Colonic mucosa (tissue), 4 donors: ENCODE data around the gene B4GALT6. TPM values are rescaled to one million over a fixed set of nuclear protein-coding genes. Genes with fewer than 3 reads are reported as not detected.

ENCODE experiments used
- DNase-seq: peaks from one replicate; pipeline ENCODE4 v3.0.0-alpha.2; 2020
- H3K27ac ChIP-seq: fragments of 200-600 bp; one replicate; pipeline ENCODE4 v1.8.0; 2021
- H3K27me3 ChIP-seq: fragments of 200-600 bp; one replicate; pipeline ENCODE4 v1.8.0; 2021
- H3K36me3 ChIP-seq: fragments of 200-600 bp; one replicate; pipeline ENCODE4 v1.8.0; 2021
- H3K4me1 ChIP-seq: fragments of 200-600 bp; one replicate; pipeline ENCODE4 v1.8.0; 2021; ENCODE audit warnings: mild to moderate bottlenecking
- H3K4me3 ChIP-seq: fragments of 200-600 bp; one replicate; pipeline ENCODE4 v1.8.0; 2021
- H3K9ac ChIP-seq, 2 donors: one replicate each; pipeline ENCODE4 v1.7.0; 2013; ENCODE audit warnings: control low read depth in 2 of 2, low read depth in 2 of 2, low read length in 2 of 2
- H3K9me3 ChIP-seq: fragments of 200-600 bp; one replicate; pipeline ENCODE4 v1.8.0; 2021
- intact Hi-C: fragments of 100-400 bp; cut with DNase I; formaldehyde crosslinking; loops from one replicate; pipeline ENCODE4 v1.14.1; 2022
- total RNA-seq, 2 donors: library from RNA; stranded (reverse); fragmentation: NEBNext Ultra II Directional in 1 of 2; extraction: Animal tissue kit (Norgen Biotek cat#: 25700) in 1 of 2; gene quantifications; one replicate each; pipeline ENCODE4 v1.2.1, GENCODE V29; 2021
- TF ChIP-seq, protein P1 (sequence below): fragments of 200-600 bp; IDR thresholded peaks from one replicate; pipeline ENCODE4 v1.8.0; 2022; ENCODE audit warnings: antibody characterized with exemption, mild to moderate bottlenecking
- donor health status: healthy.
- donor health status: DM: no; HTN: no; CAD: no.
- donor health status: DM: no; HTN: no; CAD: no.

Gene B4GALT6
- total RNA-seq, 2 donors from 2014 or later: 5.7 to 7.5 TPM

DNA sequence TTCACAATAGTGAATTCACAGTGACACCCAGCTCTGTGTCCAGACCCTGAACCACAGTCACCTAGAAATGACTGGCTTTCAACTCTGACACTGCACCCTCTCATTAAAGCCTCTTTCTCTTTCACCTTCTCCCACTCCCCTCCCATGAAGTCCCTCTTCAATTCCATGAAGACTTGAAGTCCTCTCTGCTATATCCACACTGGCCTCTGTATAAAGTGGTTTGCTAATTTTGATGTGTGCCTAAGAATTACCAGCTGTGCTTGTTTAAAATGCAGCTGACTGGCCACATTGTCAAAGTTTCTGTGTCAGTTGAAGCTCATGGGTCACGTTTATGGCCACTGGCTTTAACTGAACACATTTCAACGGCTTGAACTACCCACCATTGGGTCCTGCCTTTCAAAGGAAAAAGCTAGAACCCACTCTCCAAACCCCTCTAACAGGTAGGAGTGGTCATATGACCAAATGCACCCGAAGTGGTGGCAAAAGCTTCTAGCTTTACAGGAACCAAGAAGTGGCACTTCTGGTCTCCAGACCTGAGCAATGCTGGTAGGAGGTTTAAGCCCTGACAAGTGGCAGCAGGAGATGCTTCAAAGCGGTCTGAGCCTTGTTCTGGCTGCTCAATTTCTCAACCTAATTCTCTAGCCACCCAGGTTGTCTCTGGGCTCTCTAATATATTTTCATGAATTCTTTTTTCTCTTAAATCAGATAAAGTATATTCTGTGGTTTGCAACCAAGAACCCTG is 34.2 kb downstream of the B4GALT6 start:
- TF ChIP-seq, protein P1, sequence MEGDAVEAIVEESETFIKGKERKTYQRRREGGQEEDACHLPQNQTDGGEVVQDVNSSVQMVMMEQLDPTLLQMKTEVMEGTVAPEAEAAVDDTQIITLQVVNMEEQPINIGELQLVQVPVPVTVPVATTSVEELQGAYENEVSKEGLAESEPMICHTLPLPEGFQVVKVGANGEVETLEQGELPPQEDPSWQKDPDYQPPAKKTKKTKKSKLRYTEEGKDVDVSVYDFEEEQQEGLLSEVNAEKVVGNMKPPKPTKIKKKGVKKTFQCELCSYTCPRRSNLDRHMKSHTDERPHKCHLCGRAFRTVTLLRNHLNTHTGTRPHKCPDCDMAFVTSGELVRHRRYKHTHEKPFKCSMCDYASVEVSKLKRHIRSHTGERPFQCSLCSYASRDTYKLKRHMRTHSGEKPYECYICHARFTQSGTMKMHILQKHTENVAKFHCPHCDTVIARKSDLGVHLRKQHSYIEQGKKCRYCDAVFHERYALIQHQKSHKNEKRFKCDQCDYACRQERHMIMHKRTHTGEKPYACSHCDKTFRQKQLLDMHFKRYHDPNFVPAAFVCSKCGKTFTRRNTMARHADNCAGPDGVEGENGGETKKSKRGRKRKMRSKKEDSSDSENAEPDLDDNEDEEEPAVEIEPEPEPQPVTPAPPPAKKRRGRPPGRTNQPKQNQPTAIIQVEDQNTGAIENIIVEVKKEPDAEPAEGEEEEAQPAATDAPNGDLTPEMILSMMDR: no peak
- DNase-seq: no peak
- no peaks in the 10 kb centered on the region for H3K36me3 ChIP-seq
- H3K9ac ChIP-seq: no peak overlapping the region
- no peak overlapping the region for H3K27ac ChIP-seq
- no peaks in the 10 kb centered on the region for H3K27me3 ChIP-seq
- intact Hi-C loops: no loop called here
- H3K4me1 ChIP-seq: no peaks in the 10 kb centered on the region
- H3K4me3 ChIP-seq: no peak overlapping the region
- no peaks in the 10 kb centered on the region for H3K9me3 ChIP-seq

DNA sequence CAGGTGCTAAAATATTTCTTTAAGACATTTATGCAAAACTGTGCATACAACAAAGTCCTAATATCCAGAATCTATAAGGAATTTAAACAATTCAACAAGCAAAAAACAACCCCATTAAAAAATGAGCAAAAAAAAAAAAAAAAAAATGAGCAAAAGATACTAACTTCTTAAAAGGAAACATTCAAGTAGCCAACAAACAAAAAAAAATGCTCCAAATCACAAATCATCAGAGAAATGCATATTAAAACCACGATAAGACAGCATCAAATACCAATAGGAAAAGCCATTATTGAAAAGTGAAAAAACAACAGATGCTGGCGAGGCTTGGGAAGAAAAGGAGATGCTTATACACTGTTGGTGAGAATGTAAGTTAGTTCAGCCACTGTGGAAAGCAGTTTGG is 34.9 kb downstream of the B4GALT6 start:
- Histone ChIP-seq H3K9ac (no peak overlapping the region), H3K9me3 (no peaks in the 10 kb centered on the region), H3K4me1 (no peaks in the 10 kb centered on the region), H3K27me3 (no peaks in the 10 kb centered on the region), H3K4me3 (no peak overlapping the region), H3K36me3 (no peaks in the 10 kb centered on the region), H3K27ac (no peak overlapping the region)
- intact Hi-C loops: no loop called here
- DNase-seq: no peak
- TF ChIP-seq, protein P1: no peak

DNA sequence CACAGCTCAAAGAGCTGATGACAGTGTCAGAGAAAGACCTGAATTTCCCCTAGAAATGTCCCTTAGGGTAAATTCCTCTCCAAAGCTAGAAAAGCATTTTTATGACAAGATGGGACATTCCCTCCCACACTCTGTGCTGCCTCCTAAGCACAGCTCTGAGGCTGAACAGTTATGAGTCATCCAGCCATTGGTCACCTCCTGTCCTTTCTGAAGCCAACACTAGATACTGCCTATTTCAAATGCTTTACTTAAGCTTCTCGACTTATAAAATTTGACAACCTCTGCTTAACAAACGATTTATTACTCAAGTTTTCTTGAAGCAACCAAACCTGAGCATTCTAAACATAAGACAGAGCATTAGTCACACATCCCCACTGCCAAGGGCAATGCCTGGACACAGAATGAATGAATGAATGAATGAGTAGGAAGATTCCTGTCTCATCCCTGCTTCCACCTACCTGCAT is 35.4 kb downstream of the B4GALT6 start:
- Histone ChIP-seq H3K27me3 (no peaks in the 10 kb centered on the region), H3K36me3 (no peaks in the 10 kb centered on the region), H3K27ac (no peak overlapping the region), H3K4me1 (no peaks in the 10 kb centered on the region), H3K4me3 (no peak overlapping the region), H3K9me3 (no peaks in the 10 kb centered on the region), H3K9ac (no peak overlapping the region)
- intact Hi-C loops: no loop called here
- TF ChIP-seq, protein P1: no peak
- DNase-seq: no peak

DNA sequence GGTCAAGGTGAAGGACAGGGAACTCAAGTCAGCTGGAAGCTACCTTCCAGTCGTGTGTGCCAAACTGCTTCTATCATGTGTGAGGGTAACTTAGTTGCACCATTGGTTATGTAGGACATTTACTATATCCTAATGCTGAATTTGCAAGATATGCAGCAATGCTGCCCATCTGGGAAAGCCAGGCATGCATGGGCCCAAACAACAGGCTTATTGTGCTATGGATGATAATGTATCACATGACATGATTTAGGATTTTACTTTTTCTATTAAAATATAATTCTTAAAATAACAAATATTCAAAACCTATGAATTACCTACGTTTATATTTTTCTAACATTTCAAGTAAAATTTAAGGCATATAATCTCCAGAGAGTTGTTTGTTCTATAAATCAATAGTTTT is 35.9 kb downstream of the B4GALT6 start:
- intact Hi-C loops: no loop called here
- no peak overlapping the region for H3K27ac ChIP-seq
- no peaks in the 10 kb centered on the region for H3K4me1 ChIP-seq
- no peaks in the 10 kb centered on the region for H3K27me3 ChIP-seq
- H3K9ac ChIP-seq: no peak overlapping the region
- TF ChIP-seq, protein P1: no peak
- no peaks in the 10 kb centered on the region for H3K36me3 ChIP-seq
- no peak overlapping the region for H3K4me3 ChIP-seq
- DNase-seq: no peak
- no peaks in the 10 kb centered on the region for H3K9me3 ChIP-seq

DNA sequence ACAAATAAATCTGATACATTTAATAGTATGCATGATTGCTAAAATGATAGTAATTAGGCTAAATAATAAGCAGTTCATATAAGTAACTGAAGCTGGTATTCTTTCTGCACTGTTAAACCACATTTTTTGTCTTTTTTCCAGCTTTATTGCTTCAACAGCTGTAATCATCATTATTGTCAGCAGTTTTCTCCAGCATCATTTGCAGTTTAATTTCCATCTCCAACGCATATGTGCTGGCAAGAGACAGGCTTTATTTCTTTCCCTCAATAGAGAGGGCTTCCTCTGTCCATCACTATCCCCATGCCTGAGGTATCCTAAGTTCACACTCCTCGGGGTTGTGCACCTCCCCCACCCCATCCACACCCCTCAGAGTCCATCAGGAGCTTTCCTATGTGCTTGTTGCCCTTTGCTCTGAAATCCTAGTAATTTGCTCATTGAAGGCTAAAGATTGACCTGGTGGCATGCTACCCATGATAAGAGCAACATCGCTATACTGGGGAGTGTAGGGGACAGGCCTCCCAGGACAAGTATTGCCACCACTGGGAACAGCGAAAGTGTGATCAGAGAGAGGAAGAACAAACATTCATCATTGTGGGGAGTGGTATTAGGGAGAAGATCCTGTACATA is 37.1 kb downstream of the B4GALT6 start:
- Histone ChIP-seq H3K9ac (no peak overlapping the region), H3K9me3 (no peaks in the 10 kb centered on the region), H3K27me3 (no peaks in the 10 kb centered on the region), H3K4me3 (no peak overlapping the region), H3K36me3 (no peaks in the 10 kb centered on the region), H3K4me1 (no peaks in the 10 kb centered on the region), H3K27ac (no peak overlapping the region)
- no peak for DNase-seq
- intact Hi-C loops: no loop called here
- TF ChIP-seq, protein P1: no peak
